Measurements from ENCODE around the gene IRF2. TPM values are rescaled to one million over a fixed set of nuclear protein-coding genes. Genes with fewer than 3 reads are reported as not detected.
A peak's percentile ranks its signal among the peaks of the same experiment; 100 is the strongest.

IRF2 gene
- total RNA-seq, 1 donor from 2014 or later: 19.7 TPM

DNA sequence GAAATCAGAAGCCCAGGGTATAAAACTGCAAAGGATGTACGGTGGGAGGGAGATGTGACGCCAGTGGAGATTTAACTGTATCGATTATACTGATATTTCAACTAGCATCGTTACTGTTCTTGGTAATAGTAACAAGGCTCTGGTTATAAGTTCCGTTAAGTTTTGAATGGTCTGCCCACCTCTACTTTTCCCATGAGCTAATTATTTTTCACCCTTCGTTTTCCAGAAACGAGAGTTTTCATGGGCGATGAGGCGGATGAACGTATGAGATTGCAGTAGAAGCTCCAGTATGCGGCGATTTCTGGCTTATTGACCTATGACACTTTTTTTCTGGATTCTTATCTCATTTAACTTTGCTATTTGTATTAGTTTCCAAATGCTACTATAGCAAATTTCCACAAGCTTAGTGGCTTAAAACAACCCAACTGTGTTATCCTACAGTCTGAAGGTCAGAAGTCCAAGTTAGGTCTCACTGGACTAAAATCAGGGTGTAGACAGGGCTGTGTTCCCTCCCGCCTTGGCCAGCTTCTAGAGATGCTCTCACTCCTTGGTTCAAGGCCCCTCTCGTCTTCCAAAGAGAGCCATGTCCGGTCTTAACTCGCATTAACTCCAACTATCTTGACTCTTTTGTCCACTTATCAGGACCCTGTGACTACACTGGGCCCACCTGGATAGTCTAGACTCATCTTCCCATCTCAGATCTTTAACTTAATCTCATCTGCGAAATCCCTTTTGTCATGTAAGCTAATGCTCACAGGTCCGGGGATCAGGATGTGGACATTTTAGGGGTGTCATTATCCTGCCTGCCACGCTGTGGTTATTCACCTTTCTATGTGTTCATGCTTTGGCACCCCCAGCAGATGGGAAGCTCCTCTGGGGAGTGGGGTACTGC, 122.5 kb downstream of the IRF2 start:
- DNase-seq (ENCODE audit: extremely low spot score, unreplicated experiment): no peak
- Mint-ChIP-seq H3K27ac (peak overlapping the region; percentile 56), H3K27me3 (no peaks in the 10 kb centered on the region), H3K9me3 (no peaks in the 10 kb centered on the region), H3K4me1 (ENCODE audit: unreplicated experiment) (peaks cover 30% of the 10 kb centered on the region), H3K36me3 (no peaks in the 10 kb centered on the region), H3K4me3 (no peak overlapping the region)
- TF ChIP-seq, protein P1, sequence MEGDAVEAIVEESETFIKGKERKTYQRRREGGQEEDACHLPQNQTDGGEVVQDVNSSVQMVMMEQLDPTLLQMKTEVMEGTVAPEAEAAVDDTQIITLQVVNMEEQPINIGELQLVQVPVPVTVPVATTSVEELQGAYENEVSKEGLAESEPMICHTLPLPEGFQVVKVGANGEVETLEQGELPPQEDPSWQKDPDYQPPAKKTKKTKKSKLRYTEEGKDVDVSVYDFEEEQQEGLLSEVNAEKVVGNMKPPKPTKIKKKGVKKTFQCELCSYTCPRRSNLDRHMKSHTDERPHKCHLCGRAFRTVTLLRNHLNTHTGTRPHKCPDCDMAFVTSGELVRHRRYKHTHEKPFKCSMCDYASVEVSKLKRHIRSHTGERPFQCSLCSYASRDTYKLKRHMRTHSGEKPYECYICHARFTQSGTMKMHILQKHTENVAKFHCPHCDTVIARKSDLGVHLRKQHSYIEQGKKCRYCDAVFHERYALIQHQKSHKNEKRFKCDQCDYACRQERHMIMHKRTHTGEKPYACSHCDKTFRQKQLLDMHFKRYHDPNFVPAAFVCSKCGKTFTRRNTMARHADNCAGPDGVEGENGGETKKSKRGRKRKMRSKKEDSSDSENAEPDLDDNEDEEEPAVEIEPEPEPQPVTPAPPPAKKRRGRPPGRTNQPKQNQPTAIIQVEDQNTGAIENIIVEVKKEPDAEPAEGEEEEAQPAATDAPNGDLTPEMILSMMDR (conservative IDR thresholded peaks at IDR 0.05): no peak

DNA sequence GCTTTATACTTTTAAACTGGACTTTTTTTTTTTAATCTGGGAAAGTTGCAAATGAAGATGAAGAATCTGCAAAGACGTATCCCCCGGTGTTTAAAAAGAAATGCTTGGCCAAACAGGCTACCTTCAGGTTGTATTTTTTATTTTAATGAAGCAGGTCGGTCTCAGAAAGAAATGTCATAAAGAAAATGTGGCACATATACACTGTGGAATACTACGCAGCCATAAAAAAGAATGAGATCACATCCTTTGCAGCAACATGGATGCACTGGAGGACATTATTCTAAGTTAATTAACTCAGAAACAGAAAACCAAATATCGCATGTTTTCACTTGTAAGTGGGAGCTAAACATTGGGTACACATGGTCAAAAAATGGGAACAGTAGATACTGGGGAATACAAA, 123.4 kb downstream of the IRF2 start:
- Mint-ChIP-seq H3K27ac (no peak overlapping the region), H3K4me3 (no peak overlapping the region), H3K9me3 (no peaks in the 10 kb centered on the region), H3K27me3 (no peaks in the 10 kb centered on the region), H3K36me3 (no peaks in the 10 kb centered on the region), H3K4me1 (ENCODE audit: unreplicated experiment) (peaks cover 34% of the 10 kb centered on the region)
- DNase-seq (ENCODE audit: extremely low spot score, unreplicated experiment): no peak
- TF ChIP-seq, protein P1 (conservative IDR thresholded peaks at IDR 0.05): no peak

DNA sequence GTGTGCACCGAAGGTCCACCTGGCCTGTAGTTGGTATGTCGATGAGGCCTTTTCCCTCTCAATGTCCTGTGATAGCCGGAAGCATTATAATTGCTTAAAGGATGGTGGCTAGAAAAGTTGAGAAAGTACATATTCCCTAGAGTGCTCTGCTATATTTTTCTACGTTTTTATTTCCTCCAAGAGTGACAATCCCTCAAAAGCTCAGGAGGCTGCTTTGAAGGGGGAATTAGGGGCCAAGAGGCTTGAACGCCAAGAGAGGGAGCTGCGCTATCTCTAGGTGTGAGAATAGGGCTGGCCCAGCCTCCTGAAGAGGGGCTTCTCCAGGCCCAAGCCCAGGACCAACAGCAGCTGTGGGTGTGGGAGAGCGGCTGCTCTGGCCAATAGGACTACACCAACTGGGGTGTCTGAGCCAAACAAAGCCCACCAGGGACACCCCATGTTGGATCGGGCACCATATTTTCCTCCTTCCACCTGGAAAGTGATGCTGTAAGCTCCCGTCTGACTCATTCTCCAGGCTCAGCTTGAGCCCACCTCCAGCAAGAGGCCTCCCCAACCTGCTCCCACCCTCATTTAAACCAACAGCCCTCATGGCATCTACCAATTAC, 124.0 kb downstream of the IRF2 start:
- no peak for DNase-seq (ENCODE audit: extremely low spot score, unreplicated experiment)
- H3K4me3 Mint-ChIP-seq: no peak overlapping the region
- peak overlapping the region; percentile 99 for H3K27ac Mint-ChIP-seq
- no peaks in the 10 kb centered on the region for H3K36me3 Mint-ChIP-seq
- TF ChIP-seq, protein P1 (conservative IDR thresholded peaks at IDR 0.05): no peak
- H3K9me3 Mint-ChIP-seq: no peaks in the 10 kb centered on the region
- peaks cover 31% of the 10 kb centered on the region for H3K4me1 Mint-ChIP-seq (ENCODE audit: unreplicated experiment)
- no peaks in the 10 kb centered on the region for H3K27me3 Mint-ChIP-seq

DNA sequence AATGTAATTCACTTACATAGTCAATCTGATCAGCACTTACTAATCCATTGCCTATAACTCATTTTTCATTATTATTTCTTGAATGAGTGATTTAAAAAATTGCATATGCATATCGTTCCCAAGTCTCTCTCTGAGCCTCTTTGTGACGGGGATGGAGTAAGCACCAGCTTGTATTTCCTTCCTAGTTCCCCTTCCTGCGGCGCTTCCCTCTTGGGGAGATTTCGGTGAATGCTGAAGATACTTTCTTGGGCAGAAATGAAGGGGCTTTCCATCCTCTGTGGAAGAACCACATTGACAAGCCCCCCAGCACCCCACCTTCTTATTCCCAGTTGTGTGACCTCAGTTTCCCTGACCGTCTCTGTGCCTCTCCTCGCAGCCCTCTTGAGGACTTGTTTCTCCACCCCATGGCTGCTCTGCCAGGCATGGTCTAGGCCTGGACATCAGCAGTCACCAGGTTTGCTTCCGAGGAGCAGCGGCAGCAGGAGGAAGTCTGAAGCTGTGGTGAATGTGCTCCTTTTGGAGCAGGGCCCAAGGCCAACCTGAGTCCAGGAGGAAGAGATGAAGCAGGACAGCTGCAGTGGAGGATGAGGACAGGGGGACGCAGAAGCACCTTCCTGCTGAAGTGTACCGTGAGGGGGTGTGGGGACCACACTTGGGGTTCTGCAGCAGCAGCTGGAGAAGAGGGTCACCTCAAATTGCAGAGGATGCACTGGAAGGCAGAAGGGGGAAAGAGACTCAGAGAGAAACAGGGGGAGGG, 124.9 kb downstream of the IRF2 start:
- TF ChIP-seq, protein P1 (conservative IDR thresholded peaks at IDR 0.05): no peak
- no peak for DNase-seq (ENCODE audit: extremely low spot score, unreplicated experiment)
- H3K4me1 Mint-ChIP-seq (ENCODE audit: unreplicated experiment): peaks cover 31% of the 10 kb centered on the region
- no peaks in the 10 kb centered on the region for H3K9me3 Mint-ChIP-seq
- peak overlapping the region; percentile 77 for H3K4me3 Mint-ChIP-seq
- H3K36me3 Mint-ChIP-seq: no peaks in the 10 kb centered on the region
- peak overlapping the region; percentile 99 for H3K27ac Mint-ChIP-seq
- H3K27me3 Mint-ChIP-seq: no peaks in the 10 kb centered on the region

DNA sequence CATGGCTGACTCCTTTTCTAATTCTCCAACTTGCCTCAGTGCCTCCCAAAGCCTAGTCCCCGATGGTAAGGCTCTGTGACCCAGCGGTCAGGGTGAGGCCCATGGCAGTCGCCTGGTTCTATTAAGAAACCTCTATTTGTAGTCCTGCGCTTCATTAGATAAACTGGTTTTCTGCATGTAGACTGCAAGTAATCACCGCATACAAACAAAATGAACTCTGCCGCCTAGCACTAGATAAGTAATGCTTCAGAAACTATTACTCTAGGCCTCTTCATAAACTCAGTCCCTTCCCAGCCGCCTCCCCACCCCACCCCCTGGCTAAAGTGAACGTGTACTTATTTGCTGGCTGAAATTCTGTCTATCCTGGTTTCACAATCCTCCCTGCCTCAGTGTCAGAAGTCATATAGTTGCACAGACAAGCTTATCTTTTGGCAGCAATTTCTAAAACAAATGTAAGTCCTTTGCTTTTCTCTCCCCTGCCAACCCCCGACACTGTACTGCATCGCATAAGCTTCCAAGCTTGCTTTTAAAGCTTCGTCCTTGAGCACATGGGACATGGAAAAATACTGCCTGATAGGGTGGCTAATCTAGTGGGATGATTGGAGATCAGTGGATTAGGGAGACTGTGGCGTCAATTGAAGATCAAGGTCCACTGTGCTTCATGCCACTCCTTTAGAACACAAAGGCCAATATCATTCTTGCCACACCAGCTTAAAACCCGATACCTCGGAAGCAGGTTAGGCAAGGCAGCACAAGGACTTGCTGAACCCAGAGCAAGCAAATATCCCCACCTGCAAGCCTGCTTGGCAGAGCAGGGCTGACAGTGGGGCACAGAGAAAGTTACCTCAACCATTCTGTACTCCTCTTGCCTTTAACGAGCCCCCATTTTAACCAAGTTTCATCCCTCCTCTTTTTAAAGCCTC, 125.8 kb downstream of the IRF2 start:
- H3K9me3 Mint-ChIP-seq: no peaks in the 10 kb centered on the region
- no peaks in the 10 kb centered on the region for H3K27me3 Mint-ChIP-seq
- TF ChIP-seq, protein P1 (conservative IDR thresholded peaks at IDR 0.05): no peak
- H3K27ac Mint-ChIP-seq: peak overlapping the region; percentile 99
- H3K36me3 Mint-ChIP-seq: no peaks in the 10 kb centered on the region
- H3K4me1 Mint-ChIP-seq (ENCODE audit: unreplicated experiment): peaks cover 38% of the 10 kb centered on the region
- H3K4me3 Mint-ChIP-seq: peak overlapping the region; percentile 77
- no peak for DNase-seq (ENCODE audit: extremely low spot score, unreplicated experiment)

Measured in type B pancreatic cell (in vitro differentiated cells).